Suprapubic skin (tissue), 3 donors: ENCODE results near the gene CNEP1R1.

Experiments
- CTCF ChIP-seq, 2 donors: fragments of 200-600 bp in 1 of 2; fragments of 450-650 bp in 1 of 2; sonication (generic) in 1 of 2; IDR thresholded peaks; one replicate each; pipeline ENCODE4 v1.5.1; 2016 to 2019; ENCODE audit warnings: antibody characterized with exemption in 2 of 2, mild to moderate bottlenecking in 1 of 2, moderate library complexity in 1 of 2
- POLR2A ChIP-seq, 2 donors: fragments of 450-650 bp; IDR thresholded peaks; one replicate each; pipeline ENCODE4 v1.6.1; 2017; ENCODE audit warnings: antibody characterized with exemption in 2 of 2, mild to moderate bottlenecking in 2 of 2, moderate library complexity in 2 of 2

GRCh38 chr16:50059111-50059510, 34.1 kb downstream of the CNEP1R1 start:
- TF ChIP-seq POLR2A (IDR thresholded peaks at IDR 0.05): no peak
- TF ChIP-seq CTCF (IDR thresholded peaks at IDR 0.05): no peak
